Naive thymus-derived CD4-positive, alpha-beta T cell (primary cell): ENCODE measurements around the gene TENM4. TPM values are rescaled to one million over a fixed set of nuclear protein-coding genes. Genes with fewer than 3 reads are reported as not detected.

Experiments used
- ATAC-seq: fragments of 150-1000 bp; cut with Tn5 transposase; 2 replicates; pipeline ENCODE4 v1.10.0; 2021; ENCODE audit warnings: mild to moderate bottlenecking, moderate library complexity
- CTCF ChIA-PET: fragments of 350-600 bp; sonication (Branson Sonifier 250); formaldehyde crosslinking; loops from one replicate; lab custom pipeline; 2021; ENCODE audit warnings: antibody characterized with exemption; lab: Charles Lee
- POLR2A ChIA-PET: fragments of 350-600 bp; sonication (Branson Sonifier 250); formaldehyde crosslinking; loops from one replicate; lab custom pipeline; 2021; ENCODE audit warnings: antibody characterized with exemption, inconsistent platforms; lab: Charles Lee
- DNase-seq, 9 donors: peaks; one replicate each; pipeline versions ENCODE4 v3.0.0 to v3.0.0-alpha.2; 2020 to 2022; ENCODE audit warnings: mixed read lengths in 1 of 9
- H3K27ac ChIP-seq: one replicate; pipeline ENCODE4 v1.7.0; 2013; ENCODE audit warnings: mild to moderate bottlenecking, low read depth, low read length, moderate library complexity
- H3K27me3 ChIP-seq, 2 donors: one replicate each; pipeline ENCODE4 v1.7.0; 2013; ENCODE audit warnings: low read length in 2 of 2, mild to moderate bottlenecking in 2 of 2, moderate library complexity in 2 of 2; ENCODE audit not compliant: control insufficient read depth in 2 of 2, insufficient read depth in 2 of 2
- H3K36me3 ChIP-seq, 3 experiments: 1 replicate in 2 of 3; 2 replicates in 1 of 3; pipeline ENCODE4 v1.7.0; 2013; ENCODE audit warnings: low read length in 3 of 3, mild to moderate bottlenecking in 3 of 3, moderate library complexity in 1 of 3; ENCODE audit not compliant: insufficient read depth in 3 of 3, control insufficient read depth in 2 of 3
- H3K4me1 ChIP-seq, 2 donors: one replicate each; pipeline ENCODE4 v1.7.0; 2013; ENCODE audit warnings: low read length in 2 of 2, mild to moderate bottlenecking in 2 of 2, moderate library complexity in 1 of 2; ENCODE audit not compliant: control insufficient read depth in 2 of 2, insufficient read depth in 2 of 2
- H3K4me3 ChIP-seq: 2 replicates; pipeline ENCODE4 v1.7.0; 2013; ENCODE audit warnings: mild to moderate bottlenecking, low read length
- H3K9me3 ChIP-seq, 3 experiments: 1 replicate in 2 of 3; 2 replicates in 1 of 3; pipeline ENCODE4 v1.7.0; 2013; ENCODE audit warnings: low read length in 3 of 3; ENCODE audit not compliant: control insufficient read depth in 2 of 3
- H3K27ac Mint-ChIP-seq, 9 donors: one replicate each; pipeline ENCODE4 v1.8.0; 2020 to 2022; ENCODE audit warnings: mixed read lengths in 9 of 9, mild to moderate bottlenecking in 8 of 9, moderate library complexity in 5 of 9, inconsistent platforms in 2 of 9
- H3K27me3 Mint-ChIP-seq, 5 donors: one replicate each; pipeline ENCODE4 v1.8.0; 2021 to 2022; ENCODE audit warnings: mixed read lengths in 5 of 5, mild to moderate bottlenecking in 1 of 5
- H3K36me3 Mint-ChIP-seq, 5 donors: one replicate each; pipeline ENCODE4 v1.8.0; 2020 to 2022; ENCODE audit warnings: mixed read lengths in 5 of 5, mild to moderate bottlenecking in 3 of 5, inconsistent platforms in 1 of 5
- H3K4me1 Mint-ChIP-seq, 7 donors: one replicate each; pipeline ENCODE4 v1.8.0; 2020 to 2022; ENCODE audit warnings: mixed read lengths in 7 of 7, mild to moderate bottlenecking in 3 of 7, inconsistent platforms in 1 of 7
- H3K4me3 Mint-ChIP-seq, 10 donors: one replicate each; pipeline ENCODE4 v1.8.0; 2020 to 2022; ENCODE audit warnings: mild to moderate bottlenecking in 10 of 10, mixed read lengths in 10 of 10, moderate library complexity in 6 of 10, inconsistent platforms in 2 of 10
- H3K9me3 Mint-ChIP-seq, 11 donors: one replicate each; pipeline ENCODE4 v1.8.0; 2020 to 2022; ENCODE audit warnings: mixed read lengths in 11 of 11, mild to moderate bottlenecking in 4 of 11, inconsistent platforms in 1 of 11, moderate library complexity in 1 of 11
- intact Hi-C, 2 donors: fragments of 100-400 bp; cut with micrococcal nuclease; formaldehyde crosslinking; loops; one replicate each; pipeline ENCODE4 v1.15.1; 2023
- polyA plus RNA-seq, 2 donors: library from polyadenylated mRNA; unstranded; fragments of 300-500 nt; fragmentation: Illumina TruSeq; gene quantifications; one replicate each; pipeline ENCODE4 v1.2.3, GENCODE V29; 2021
- total RNA-seq, 6 experiments: library from RNA in 5 of 6; stranded (reverse) in 5 of 6; gene quantifications; 1 replicate in 5 of 6; 2 replicates in 1 of 6; pipeline ENCODE4 v1.2.3 and lab custom pipeline; 2021 to 2026

TENM4 gene
- total and polyA plus RNA-seq, 7 experiments from 2014 or later = 0.32 to 0.47 TPM; not detected in 5

DNA sequence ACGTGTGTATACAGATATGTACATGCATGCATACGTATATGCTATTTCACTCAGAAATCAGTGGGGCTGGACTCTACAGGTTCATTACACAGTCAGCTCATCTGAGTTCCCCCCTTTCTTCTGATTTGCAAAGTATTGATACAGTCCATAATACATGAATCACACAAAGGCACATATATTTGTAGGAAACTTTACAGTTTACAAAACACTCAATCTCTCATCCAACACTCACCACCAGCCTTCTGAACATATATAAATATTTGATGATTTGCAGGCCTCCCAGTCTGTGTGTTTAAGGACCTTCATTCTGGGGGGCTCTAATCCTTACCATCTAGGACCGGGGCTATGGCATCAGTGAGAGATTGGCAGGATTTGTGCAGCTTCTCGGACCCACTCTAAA, 293.8 kb downstream of the TENM4 start:
- Histone ChIP-seq H3K27me3 (no peaks in the 10 kb centered on the region), H3K4me3 (no peak overlapping the region), H3K4me1 (no peaks in the 10 kb centered on the region), H3K36me3 (no peaks in the 10 kb centered on the region), H3K27ac (no peak overlapping the region), H3K9me3 (no peaks in the 10 kb centered on the region)
- Mint-ChIP-seq H3K9me3 (peaks cover 0 to 12% (median under 1%) of the 10 kb centered on the region in 11 donors), H3K27me3 (no peaks in the 10 kb centered on the region), H3K4me1 (no peaks in the 10 kb centered on the region), H3K36me3 (no peaks in the 10 kb centered on the region), H3K27ac (no peak overlapping the region), H3K4me3 (no peak overlapping the region)
- DNase-seq (no peak), ATAC-seq (no peak)
- ChIA-PET POLR2A (no interaction called here), CTCF (no interaction called here)
- intact Hi-C loops = no loop called here

DNA sequence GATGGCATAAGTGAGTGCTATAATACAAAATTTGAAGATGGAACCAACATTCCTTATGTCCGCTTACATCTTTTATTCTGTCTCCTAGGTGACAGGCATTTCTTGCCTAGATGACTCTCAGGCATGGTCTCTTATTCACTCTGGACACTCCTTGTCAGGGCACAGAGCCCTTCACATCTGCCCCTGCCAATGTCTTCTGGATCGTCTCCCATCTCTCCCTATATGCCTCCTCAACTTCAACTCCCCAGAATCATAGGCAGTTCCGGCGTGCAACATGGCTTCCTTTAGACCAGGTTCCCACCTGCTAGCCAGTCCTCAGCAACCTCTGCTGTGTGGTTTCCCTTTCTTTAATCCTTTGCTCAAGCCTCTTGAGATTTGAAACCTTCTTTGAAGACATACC, 300.9 kb downstream of the TENM4 start:
- H3K27ac ChIP-seq = no peak overlapping the region
- no peaks in the 10 kb centered on the region for H3K4me1 ChIP-seq
- H3K27me3 ChIP-seq = no peaks in the 10 kb centered on the region
- no peaks in the 10 kb centered on the region for H3K9me3 ChIP-seq
- no peak overlapping the region for H3K27ac Mint-ChIP-seq
- H3K4me1 Mint-ChIP-seq = no peaks in the 10 kb centered on the region
- intact Hi-C loops = no loop called here
- DNase-seq (no peak), ATAC-seq (no peak)
- no peaks in the 10 kb centered on the region for H3K36me3 Mint-ChIP-seq
- peaks cover 0 to 20% (median 8%) of the 10 kb centered on the region in 11 donors for H3K9me3 Mint-ChIP-seq
- no peaks in the 10 kb centered on the region for H3K36me3 ChIP-seq
- ChIA-PET POLR2A (no interaction called here), CTCF (no interaction called here)
- no peak overlapping the region for H3K4me3 ChIP-seq
- no peaks in the 10 kb centered on the region for H3K27me3 Mint-ChIP-seq
- no peak overlapping the region for H3K4me3 Mint-ChIP-seq

DNA sequence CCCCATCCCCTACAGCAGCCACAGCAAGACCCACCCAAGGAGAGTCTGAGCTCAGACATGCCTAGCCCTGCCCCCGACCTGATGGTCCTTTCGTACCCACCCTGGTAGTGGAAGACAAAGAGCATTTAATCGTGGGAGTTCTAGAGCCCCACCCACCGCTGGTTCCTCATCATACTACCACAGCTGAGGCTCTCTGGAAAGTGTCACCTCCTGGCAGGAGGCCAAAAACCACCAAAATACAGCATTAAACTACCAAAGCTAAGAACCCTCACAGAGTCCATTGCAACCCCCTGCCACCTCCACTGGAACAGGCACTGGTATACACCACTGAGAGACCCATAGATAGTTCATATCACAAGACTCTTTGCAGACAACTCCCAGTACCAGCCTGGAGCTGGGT, 311.1 kb downstream of the TENM4 start:
- Histone ChIP-seq H3K27ac (no peak overlapping the region), H3K27me3 (no peaks in the 10 kb centered on the region), H3K4me3 (no peak overlapping the region), H3K9me3 (no peaks in the 10 kb centered on the region), H3K4me1 (no peaks in the 10 kb centered on the region), H3K36me3 (no peaks in the 10 kb centered on the region)
- no peaks in the 10 kb centered on the region for H3K4me1 Mint-ChIP-seq
- CTCF ChIA-PET = no interaction called here
- H3K4me3 Mint-ChIP-seq = no peak overlapping the region
- H3K27me3 Mint-ChIP-seq = peaks cover 0 to 13% (median 7%) of the 10 kb centered on the region in 5 donors
- H3K36me3 Mint-ChIP-seq = peaks cover 0 to 3% (median 0%) of the 10 kb centered on the region in 5 donors
- DNase-seq (no peak), ATAC-seq (no peak)
- intact Hi-C loops = no loop called here
- H3K9me3 Mint-ChIP-seq = peaks cover 5 to 43% (median 16%) of the 10 kb centered on the region in 11 donors
- POLR2A ChIA-PET = no interaction called here
- H3K27ac Mint-ChIP-seq = no peak overlapping the region

DNA sequence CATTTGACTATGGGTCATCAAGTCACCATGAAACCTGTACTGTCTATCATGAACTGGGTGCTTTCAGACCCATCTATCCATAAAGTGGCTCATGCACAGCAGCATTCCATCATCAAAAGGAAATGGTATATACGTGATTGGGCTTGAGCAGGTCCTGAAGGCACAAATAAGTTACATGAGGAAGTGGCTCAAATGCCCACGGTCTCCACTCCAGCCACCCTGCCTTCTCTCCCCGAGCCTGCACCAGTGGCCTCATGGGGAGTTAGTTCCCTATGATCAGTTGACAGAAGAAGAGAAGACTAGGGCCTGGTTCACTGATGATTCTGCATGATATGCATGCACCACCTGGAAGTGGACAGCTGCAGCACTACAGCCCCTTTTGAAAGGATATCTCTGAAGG, 312.5 kb downstream of the TENM4 start:
- Histone ChIP-seq H3K27ac (no peak overlapping the region), H3K4me1 (no peaks in the 10 kb centered on the region), H3K4me3 (no peak overlapping the region), H3K36me3 (no peaks in the 10 kb centered on the region), H3K9me3 (no peaks in the 10 kb centered on the region), H3K27me3 (no peaks in the 10 kb centered on the region)
- Mint-ChIP-seq H3K4me3 (no peak overlapping the region), H3K4me1 (no peaks in the 10 kb centered on the region), H3K9me3 (peaks cover 5 to 43% (median 16%) of the 10 kb centered on the region in 11 donors), H3K27me3 (peaks cover 0 to 13% (median 7%) of the 10 kb centered on the region in 5 donors), H3K36me3 (peaks cover 0 to 3% (median 0%) of the 10 kb centered on the region in 5 donors), H3K27ac (no peak overlapping the region)
- POLR2A ChIA-PET = no interaction called here
- ATAC-seq = no peak
- CTCF ChIA-PET = no interaction called here
- intact Hi-C loops = no loop called here
- no peak for DNase-seq

DNA sequence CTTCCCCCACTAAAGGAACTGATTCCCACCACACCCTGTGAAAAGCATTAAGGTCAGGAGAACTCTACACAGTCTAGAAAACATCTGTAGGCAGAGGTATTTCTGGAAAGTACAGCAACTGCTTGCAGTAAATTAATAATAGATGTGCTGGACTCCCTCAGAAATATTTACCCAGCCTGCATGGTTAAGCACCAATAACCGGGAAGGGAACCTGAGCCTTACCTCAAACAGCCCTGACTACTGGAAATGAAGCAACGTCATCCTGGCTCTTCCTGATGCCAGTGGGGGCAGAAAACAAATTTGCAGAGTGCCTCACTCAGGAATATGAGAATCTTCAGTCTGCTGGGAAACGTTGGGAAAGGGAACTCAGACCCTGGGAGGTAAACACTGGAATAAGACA, 318.1 kb downstream of the TENM4 start:
- no peaks in the 10 kb centered on the region for H3K9me3 ChIP-seq
- intact Hi-C loops = no loop called here
- CTCF ChIA-PET = no interaction called here
- no peak overlapping the region for H3K4me3 ChIP-seq
- no peaks in the 10 kb centered on the region for H3K4me1 Mint-ChIP-seq
- no peak overlapping the region for H3K27ac Mint-ChIP-seq
- H3K27me3 Mint-ChIP-seq = peaks cover 0 to 10% (median 5%) of the 10 kb centered on the region in 5 donors
- H3K36me3 ChIP-seq = no peaks in the 10 kb centered on the region
- peaks cover 0 to 16% (median 6%) of the 10 kb centered on the region in 11 donors for H3K9me3 Mint-ChIP-seq
- H3K4me3 Mint-ChIP-seq = no peak overlapping the region
- no peaks in the 10 kb centered on the region for H3K4me1 ChIP-seq
- POLR2A ChIA-PET = no interaction called here
- ATAC-seq (no peak), DNase-seq (no peak)
- H3K27ac ChIP-seq = no peak overlapping the region
- H3K27me3 ChIP-seq = no peaks in the 10 kb centered on the region
- H3K36me3 Mint-ChIP-seq = no peaks in the 10 kb centered on the region

DNA sequence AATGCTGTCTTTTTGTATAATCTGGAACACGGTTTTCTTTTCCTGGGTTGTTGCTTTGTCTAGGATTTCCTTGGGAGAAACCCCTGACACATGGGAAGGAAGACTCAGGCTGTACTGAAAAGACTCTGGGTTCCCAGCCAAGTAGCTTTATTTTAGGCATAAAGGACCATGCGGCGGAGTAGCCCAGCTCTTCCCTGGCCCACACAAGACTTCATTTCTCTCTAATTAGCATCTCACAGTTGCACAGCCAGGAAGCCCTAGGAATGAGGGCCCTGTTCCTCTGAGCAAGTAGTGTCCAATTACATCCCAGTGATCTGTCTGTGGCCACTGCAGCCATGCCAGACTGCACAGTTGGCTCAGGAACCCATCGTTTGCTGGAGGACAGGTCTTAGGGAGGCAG, 319.5 kb downstream of the TENM4 start:
- DNase-seq = no peak
- Mint-ChIP-seq H3K4me1 (no peaks in the 10 kb centered on the region), H3K27ac (no peak overlapping the region), H3K9me3 (peaks cover 0 to 8% (median 5%) of the 10 kb centered on the region in 11 donors), H3K36me3 (no peaks in the 10 kb centered on the region), H3K27me3 (peaks cover 0 to 12% (median 0%) of the 10 kb centered on the region in 5 donors), H3K4me3 (no peak overlapping the region)
- no peak overlapping the region for H3K27ac ChIP-seq
- H3K9me3 ChIP-seq = no peaks in the 10 kb centered on the region
- intact Hi-C loops = no loop called here
- ChIA-PET CTCF (no interaction called here), POLR2A (no interaction called here)
- no peaks in the 10 kb centered on the region for H3K36me3 ChIP-seq
- ATAC-seq = no peak
- H3K4me3 ChIP-seq = no peak overlapping the region
- H3K4me1 ChIP-seq = no peaks in the 10 kb centered on the region
- H3K27me3 ChIP-seq = no peaks in the 10 kb centered on the region

DNA sequence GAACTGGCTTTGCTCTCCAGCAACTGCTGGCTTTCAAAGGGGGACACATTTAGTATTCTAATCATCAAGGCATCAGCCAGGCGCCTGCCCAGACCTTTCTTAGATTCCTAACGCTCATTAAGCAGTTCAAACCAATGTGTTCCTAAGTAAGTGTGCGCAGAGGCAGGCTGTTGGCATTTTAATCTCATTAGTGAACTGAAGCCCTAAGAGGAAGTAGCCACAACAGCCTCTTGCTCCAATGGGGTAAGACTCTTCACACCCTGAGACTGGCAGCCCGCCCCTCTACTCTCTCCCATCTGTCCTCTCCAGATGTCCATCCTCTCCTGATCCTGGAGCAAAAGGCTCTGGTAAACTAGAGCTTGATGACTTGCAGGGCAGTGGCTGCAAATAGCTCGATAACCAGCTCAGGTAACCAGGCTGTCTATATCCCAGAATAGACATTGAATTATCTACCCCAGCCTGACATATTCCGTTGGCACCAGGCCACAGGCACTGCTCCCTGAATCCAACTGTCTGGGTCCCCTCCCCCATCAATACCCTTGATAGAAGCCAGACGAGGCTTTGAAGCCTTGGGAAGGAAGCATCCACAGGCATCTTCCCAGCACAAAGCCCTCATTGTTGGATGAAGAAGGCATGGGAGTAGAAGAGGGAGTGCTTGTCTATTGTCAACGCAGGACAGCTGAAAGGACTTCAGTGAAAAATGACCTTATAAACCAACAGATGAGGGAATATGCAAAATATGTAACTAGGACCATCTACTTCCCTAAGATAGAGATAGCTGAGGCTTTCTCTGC, 321.1 kb downstream of the TENM4 start:
- CTCF ChIA-PET = no interaction called here
- no peak overlapping the region for H3K4me3 ChIP-seq
- H3K4me1 ChIP-seq = no peaks in the 10 kb centered on the region
- POLR2A ChIA-PET = interaction anchor here (0.5 kb wide), 1 partner anchor 175 kb away, joined by 3 read pairs; no protein-coding TSS in a partner anchor
- no peaks in the 10 kb centered on the region for H3K4me1 Mint-ChIP-seq
- intact Hi-C loops = no loop called here
- ATAC-seq = no peak
- no peak overlapping the region for H3K27ac Mint-ChIP-seq
- no peak overlapping the region for H3K4me3 Mint-ChIP-seq
- H3K27ac ChIP-seq = no peak overlapping the region
- H3K36me3 ChIP-seq = no peaks in the 10 kb centered on the region
- DNase-seq = no peak
- peaks cover 0 to 8% (median 0%) of the 10 kb centered on the region in 5 donors for H3K27me3 Mint-ChIP-seq
- H3K9me3 Mint-ChIP-seq = peaks cover 0 to 5% (median 0%) of the 10 kb centered on the region in 11 donors
- no peaks in the 10 kb centered on the region for H3K9me3 ChIP-seq
- no peaks in the 10 kb centered on the region for H3K36me3 Mint-ChIP-seq
- H3K27me3 ChIP-seq = no peaks in the 10 kb centered on the region
